ENCODE measurements around the gene BLOC1S6.

The BLOC1S6 gene

GRCh38 chr15:45594319-45594718 lies 7.1 kb downstream of the BLOC1S6 start:
- no peak overlapping the region for H3K27ac ChIP-seq
- TF ChIP-seq CTCF (conservative IDR thresholded peaks at IDR 0.05), result no peak

- TF ChIP-seq CTCF (conservative IDR thresholded peaks at IDR 0.05), result no peak
- no peak overlapping the region for H3K27ac ChIP-seq
These were observed 7.8 kb downstream of the BLOC1S6 start for GRCh38 chr15:45594835-45595530.

GRCh38 chr15:45603881-45604280 lies 16.7 kb downstream of the BLOC1S6 start:
- no peak for TF ChIP-seq CTCF (conservative IDR thresholded peaks at IDR 0.05)
- H3K27ac ChIP-seq, result no peak overlapping the region

- H3K27ac ChIP-seq, result no peak overlapping the region
These were observed 17.1 kb downstream of the BLOC1S6 start for GRCh38 chr15:45604326-45604725.

GRCh38 chr15:45606413-45606812 lies 19.2 kb downstream of the BLOC1S6 start:
- TF ChIP-seq CTCF (conservative IDR thresholded peaks at IDR 0.05), result no peak
- no peak overlapping the region for H3K27ac ChIP-seq

More at GRCh38 chr15:45604326-45604725, 17.1 kb downstream of the BLOC1S6 start:
- no peak for TF ChIP-seq CTCF (conservative IDR thresholded peaks at IDR 0.05)

- H3K27ac ChIP-seq, result no peak overlapping the region
These were observed 19.7 kb downstream of the BLOC1S6 start for GRCh38 chr15:45606841-45607240.

GRCh38 chr15:45611305-45611704 lies 24.1 kb downstream of the BLOC1S6 start:
- H3K27ac ChIP-seq, result no peak overlapping the region

More at GRCh38 chr15:45606841-45607240, 19.7 kb downstream of the BLOC1S6 start:
- no peak for TF ChIP-seq CTCF (conservative IDR thresholded peaks at IDR 0.05)

More at GRCh38 chr15:45611305-45611704, 24.1 kb downstream of the BLOC1S6 start:
- TF ChIP-seq CTCF (conservative IDR thresholded peaks at IDR 0.05), result peak; percentile 63
